Stimulated activated memory B cell treated with anti-CD40 and anti-IgM and Interleukin-4, amounts not matched to agents 10 μg/mL and 1 μg/mL and 100 μg/mL, for 72 hours (primary cell): ENCODE data around the gene PARD3.
"Not testable (repeated sequence)": the region's sequence is repeated elsewhere in the genome, so short reads cannot be mapped to it uniquely, and the experiment has no call there.

Source experiments
- ATAC-seq: fragments of 150-1000 bp; cut with Tn5 transposase; 2 replicates; pipeline ENCODE4 v1.10.0; 2021
- H3K27ac Mint-ChIP-seq: one replicate; pipeline ENCODE4 v1.8.0; 2022; ENCODE audit warnings: mild to moderate bottlenecking, mixed read lengths
- H3K27me3 Mint-ChIP-seq: one replicate; pipeline ENCODE4 v1.8.0; 2022; ENCODE audit warnings: mixed read lengths
- H3K36me3 Mint-ChIP-seq: one replicate; pipeline ENCODE4 v1.8.0; 2022; ENCODE audit warnings: mixed read lengths
- H3K4me1 Mint-ChIP-seq: one replicate; pipeline ENCODE4 v1.8.0; 2022; ENCODE audit warnings: mixed read lengths
- H3K4me3 Mint-ChIP-seq: one replicate; pipeline ENCODE4 v1.8.0; 2022; ENCODE audit warnings: mild to moderate bottlenecking, moderate library complexity, mixed read lengths
- H3K9me3 Mint-ChIP-seq: one replicate; pipeline ENCODE4 v1.8.0; 2022; ENCODE audit warnings: mixed read lengths

The PARD3 gene

DNA sequence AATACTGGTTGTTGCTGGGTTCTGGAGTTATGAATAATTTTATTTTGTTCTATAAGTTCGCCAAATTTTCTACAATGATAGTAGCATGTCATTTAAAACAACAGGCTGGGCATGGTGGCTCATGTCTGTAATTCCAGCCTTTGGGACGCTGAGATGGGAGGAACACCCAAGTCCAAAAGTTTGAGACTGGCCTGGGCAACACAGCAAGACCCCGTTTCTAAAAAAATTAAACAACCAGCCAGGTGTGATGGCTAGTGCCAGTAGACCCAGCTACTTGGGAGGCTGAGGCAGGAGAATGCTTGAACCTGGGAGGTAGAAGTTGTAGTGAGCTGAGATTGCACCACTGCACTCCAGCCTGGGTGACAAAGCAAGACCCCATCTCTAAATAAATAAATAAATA, 347.7 kb downstream of the PARD3 start:
- ATAC-seq, result no peak
- Mint-ChIP-seq H3K9me3 (peaks cover 3% of the 10 kb centered on the region), H3K27me3 (no peaks in the 10 kb centered on the region)

GRCh38 chr10:34465678-34466077, 349.4 kb downstream of the PARD3 start:
- Mint-ChIP-seq H3K4me3 (no peak overlapping the region), H3K36me3 (no peaks in the 10 kb centered on the region), H3K4me1 (no peaks in the 10 kb centered on the region), H3K27ac (no peak overlapping the region), H3K27me3 (no peaks in the 10 kb centered on the region), H3K9me3 (peaks cover 3% of the 10 kb centered on the region)
- ATAC-seq, result no peak

More for the DNA sequence above, 347.7 kb downstream of the PARD3 start:
- H3K4me1 Mint-ChIP-seq, result no peaks in the 10 kb centered on the region
- no peaks in the 10 kb centered on the region for H3K36me3 Mint-ChIP-seq
- H3K27ac Mint-ChIP-seq, result no peak overlapping the region
- no peak overlapping the region for H3K4me3 Mint-ChIP-seq

DNA sequence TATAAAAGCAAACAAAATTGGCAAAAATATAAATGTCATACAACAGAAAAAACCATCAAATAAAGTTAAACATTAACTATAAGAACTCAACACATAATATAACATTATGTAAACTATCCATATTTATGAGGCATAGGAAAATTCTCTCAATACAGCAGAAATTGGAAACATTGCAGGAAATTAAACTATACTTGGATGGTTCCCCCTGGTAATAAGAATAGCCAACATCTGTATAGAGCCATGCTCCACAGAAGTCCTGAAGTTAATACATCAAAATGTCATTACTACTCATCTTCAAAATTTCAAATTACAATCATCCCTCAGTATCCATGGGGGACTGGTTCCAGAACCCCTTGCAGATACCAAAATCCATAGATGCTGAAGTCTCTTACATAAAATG, 350.5 kb downstream of the PARD3 start:
- ATAC-seq, result no peak
- Mint-ChIP-seq H3K4me3 (no peak overlapping the region), H3K27me3 (no peaks in the 10 kb centered on the region), H3K4me1 (no peaks in the 10 kb centered on the region), H3K27ac (no peak overlapping the region), H3K36me3 (no peaks in the 10 kb centered on the region), H3K9me3 (peaks cover 3% of the 10 kb centered on the region)

GRCh38 chr10:34464000-34464399, 351.1 kb downstream of the PARD3 start:
- ATAC-seq, result no peak
- H3K27me3 Mint-ChIP-seq, result no peaks in the 10 kb centered on the region
- no peaks in the 10 kb centered on the region for H3K4me1 Mint-ChIP-seq
- H3K4me3 Mint-ChIP-seq, result no peak overlapping the region
- no peak overlapping the region for H3K27ac Mint-ChIP-seq
- no peaks in the 10 kb centered on the region for H3K36me3 Mint-ChIP-seq
- peaks cover 3% of the 10 kb centered on the region for H3K9me3 Mint-ChIP-seq

- Mint-ChIP-seq H3K4me3 (no peak overlapping the region), H3K36me3 (no peaks in the 10 kb centered on the region), H3K9me3 (peaks cover 3% of the 10 kb centered on the region), H3K27ac (no peak overlapping the region), H3K27me3 (no peaks in the 10 kb centered on the region), H3K4me1 (no peaks in the 10 kb centered on the region)
- ATAC-seq, result no peak
These were observed 352.1 kb downstream of the PARD3 start for GRCh38 chr10:34462993-34463392.

GRCh38 chr10:34462056-34462455, 353.0 kb downstream of the PARD3 start:
- Mint-ChIP-seq H3K4me3 (no peak overlapping the region), H3K9me3 (peaks cover 3% of the 10 kb centered on the region)

GRCh38 chr10:34454590-34455261, 360.4 kb downstream of the PARD3 start:
- no peaks in the 10 kb centered on the region for H3K9me3 Mint-ChIP-seq
- no peaks in the 10 kb centered on the region for H3K4me1 Mint-ChIP-seq
- H3K27ac Mint-ChIP-seq, result no peak overlapping the region
- no peak overlapping the region for H3K4me3 Mint-ChIP-seq
- H3K36me3 Mint-ChIP-seq, result no peaks in the 10 kb centered on the region
- no peaks in the 10 kb centered on the region for H3K27me3 Mint-ChIP-seq
- no peak for ATAC-seq

More at GRCh38 chr10:34462056-34462455, 353.0 kb downstream of the PARD3 start:
- no peak for ATAC-seq
- no peaks in the 10 kb centered on the region for H3K4me1 Mint-ChIP-seq
- H3K36me3 Mint-ChIP-seq, result no peaks in the 10 kb centered on the region
- H3K27ac Mint-ChIP-seq, result no peak overlapping the region
- no peaks in the 10 kb centered on the region for H3K27me3 Mint-ChIP-seq

- ATAC-seq, result no peak
- no peaks in the 10 kb centered on the region for H3K36me3 Mint-ChIP-seq
- no peaks in the 10 kb centered on the region for H3K27me3 Mint-ChIP-seq
These were observed 365.3 kb downstream of the PARD3 start for GRCh38 chr10:34449836-34450235.

DNA sequence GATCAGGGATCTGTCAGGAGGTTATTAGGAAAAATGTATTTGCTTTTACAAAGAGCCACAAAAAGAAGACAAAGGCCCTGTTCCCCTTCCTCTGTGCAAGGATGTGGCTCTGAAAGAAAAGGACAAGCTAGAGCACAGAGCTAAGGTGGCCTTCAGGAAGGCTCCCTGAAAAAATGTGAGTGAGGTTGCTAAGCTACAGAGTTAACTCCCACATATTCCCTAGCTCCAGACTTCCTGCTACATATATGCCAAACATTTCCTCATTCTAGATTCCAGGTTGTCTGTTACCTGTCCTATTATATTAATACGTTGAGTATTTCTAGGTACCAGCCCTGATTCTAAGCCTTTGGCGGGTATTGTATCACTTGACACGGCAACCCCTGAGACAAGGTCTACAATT, 369.0 kb downstream of the PARD3 start:
- H3K27ac Mint-ChIP-seq, result no peak overlapping the region
- ATAC-seq, result no peak

More at GRCh38 chr10:34449836-34450235, 365.3 kb downstream of the PARD3 start:
- H3K9me3 Mint-ChIP-seq, result no peaks in the 10 kb centered on the region
- no peaks in the 10 kb centered on the region for H3K4me1 Mint-ChIP-seq
- no peak overlapping the region for H3K27ac Mint-ChIP-seq
- no peak overlapping the region for H3K4me3 Mint-ChIP-seq

DNA sequence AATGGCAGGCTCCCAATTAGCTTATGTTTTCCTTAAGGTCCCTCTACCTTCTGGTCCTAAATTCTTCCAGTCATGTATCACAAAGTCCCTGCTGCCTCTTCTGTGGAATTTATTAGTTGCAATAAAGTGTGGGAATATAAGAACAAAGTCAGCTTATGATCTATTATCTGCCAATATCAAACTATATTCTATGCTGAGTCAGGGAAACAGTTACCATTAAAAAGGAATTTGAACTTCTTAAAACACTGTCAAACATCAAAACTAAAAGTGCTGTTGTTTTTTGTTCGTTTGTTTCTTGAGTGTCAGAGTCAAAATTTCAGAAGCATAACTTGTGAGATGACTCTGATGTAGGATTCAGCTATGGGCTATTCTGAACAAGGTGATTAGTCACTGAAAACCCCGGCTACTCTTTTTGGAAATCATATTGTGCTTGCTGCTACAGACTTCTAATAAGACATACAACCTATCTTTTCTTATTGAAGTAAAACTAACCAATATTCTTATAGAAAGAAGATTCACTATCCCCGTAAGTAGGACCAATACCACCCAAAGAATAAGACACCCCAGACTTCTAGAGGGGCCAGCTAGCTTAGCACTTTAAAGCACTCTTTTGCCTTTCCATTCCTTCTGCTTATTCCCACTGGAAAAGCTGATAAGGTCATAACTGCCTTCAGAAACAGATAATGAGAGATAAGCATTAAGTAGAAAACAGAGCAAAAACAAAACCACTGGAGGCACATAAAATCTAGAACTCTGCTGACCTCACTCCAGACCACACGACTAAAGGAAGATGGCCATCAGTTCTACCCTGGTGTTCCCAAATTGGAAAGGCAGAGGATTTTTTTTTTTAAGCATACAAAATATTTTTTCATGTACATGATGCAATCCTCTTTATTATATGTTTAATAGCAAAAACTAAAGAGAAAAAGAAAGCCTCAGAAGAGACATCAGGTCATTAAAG, 370.6 kb downstream of the PARD3 start:
- Mint-ChIP-seq H3K27me3 (no peaks in the 10 kb centered on the region), H3K36me3 (no peaks in the 10 kb centered on the region), H3K4me1 (no peaks in the 10 kb centered on the region), H3K27ac (no peak overlapping the region), H3K9me3 (peaks cover 2% of the 10 kb centered on the region), H3K4me3 (no peak overlapping the region)
- ATAC-seq, result no peak

More for the DNA sequence above, 369.0 kb downstream of the PARD3 start:
- no peaks in the 10 kb centered on the region for H3K36me3 Mint-ChIP-seq
- H3K4me1 Mint-ChIP-seq, result no peaks in the 10 kb centered on the region
- peaks cover 2% of the 10 kb centered on the region for H3K9me3 Mint-ChIP-seq
- H3K27me3 Mint-ChIP-seq, result no peaks in the 10 kb centered on the region
- H3K4me3 Mint-ChIP-seq, result no peak overlapping the region

- H3K36me3 Mint-ChIP-seq, H3K27ac Mint-ChIP-seq, H3K9me3 Mint-ChIP-seq, H3K27me3 Mint-ChIP-seq, H3K4me1 Mint-ChIP-seq, ATAC-seq, H3K4me3 Mint-ChIP-seq: not testable (repeated sequence)
These were observed 375.7 kb downstream of the PARD3 start for GRCh38 chr10:34439386-34439785.

DNA sequence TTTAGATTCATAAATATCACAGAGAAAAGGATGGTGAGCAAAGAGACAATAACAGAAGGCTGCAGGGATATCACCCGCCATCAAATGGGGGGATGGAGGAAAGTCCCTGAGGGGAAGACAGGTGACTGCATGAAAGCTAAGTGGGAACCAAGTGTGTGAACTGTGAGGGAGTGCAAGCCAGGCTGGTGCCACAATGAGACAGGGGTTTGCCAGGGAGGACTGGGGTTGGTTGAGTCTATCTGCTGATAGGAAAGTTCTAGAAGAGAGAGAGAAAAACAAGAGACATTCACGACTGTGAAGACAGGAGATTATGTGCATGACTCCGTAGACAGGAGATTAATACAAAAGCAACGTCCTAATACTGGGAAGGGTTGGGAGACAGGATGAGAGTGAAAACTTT, 376.4 kb downstream of the PARD3 start:
- Mint-ChIP-seq H3K27ac (no peak overlapping the region), H3K4me3 (no peak overlapping the region), H3K36me3 (no peaks in the 10 kb centered on the region), H3K27me3 (no peaks in the 10 kb centered on the region), H3K4me1 (no peaks in the 10 kb centered on the region), H3K9me3 (peaks cover 6% of the 10 kb centered on the region)
- ATAC-seq, result no peak

DNA sequence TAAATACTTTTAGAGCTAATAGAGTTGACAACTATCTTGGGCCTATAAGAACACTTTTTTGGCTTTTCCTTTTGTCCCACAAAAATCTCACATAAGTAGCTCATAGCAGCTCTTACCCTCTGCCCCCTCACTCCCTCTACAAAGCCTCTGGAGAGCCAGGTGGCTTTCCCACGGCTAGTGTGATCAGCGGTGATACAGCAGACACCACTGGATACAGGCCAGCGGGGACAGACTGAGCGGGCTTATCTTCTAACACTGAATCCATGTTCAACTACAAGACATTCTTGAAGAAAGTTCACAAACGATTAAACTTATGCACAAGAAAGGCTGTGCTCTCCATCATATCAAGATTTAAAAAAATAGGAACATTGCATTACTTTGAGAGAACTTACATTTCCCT, 377.2 kb downstream of the PARD3 start:
- H3K36me3 Mint-ChIP-seq, result no peaks in the 10 kb centered on the region
- H3K9me3 Mint-ChIP-seq, result peaks cover 4% of the 10 kb centered on the region
- no peak overlapping the region for H3K4me3 Mint-ChIP-seq
- no peaks in the 10 kb centered on the region for H3K27me3 Mint-ChIP-seq
- H3K4me1 Mint-ChIP-seq, result no peaks in the 10 kb centered on the region
- H3K27ac Mint-ChIP-seq, result no peak overlapping the region
- ATAC-seq, result no peak

- Mint-ChIP-seq H3K36me3 (no peaks in the 10 kb centered on the region), H3K27me3 (no peaks in the 10 kb centered on the region), H3K27ac (no peak overlapping the region), H3K4me1 (no peaks in the 10 kb centered on the region), H3K4me3 (no peak overlapping the region), H3K9me3 (peaks cover 4% of the 10 kb centered on the region)
- no peak for ATAC-seq
These were observed 380.9 kb downstream of the PARD3 start for GRCh38 chr10:34434119-34434594.

DNA sequence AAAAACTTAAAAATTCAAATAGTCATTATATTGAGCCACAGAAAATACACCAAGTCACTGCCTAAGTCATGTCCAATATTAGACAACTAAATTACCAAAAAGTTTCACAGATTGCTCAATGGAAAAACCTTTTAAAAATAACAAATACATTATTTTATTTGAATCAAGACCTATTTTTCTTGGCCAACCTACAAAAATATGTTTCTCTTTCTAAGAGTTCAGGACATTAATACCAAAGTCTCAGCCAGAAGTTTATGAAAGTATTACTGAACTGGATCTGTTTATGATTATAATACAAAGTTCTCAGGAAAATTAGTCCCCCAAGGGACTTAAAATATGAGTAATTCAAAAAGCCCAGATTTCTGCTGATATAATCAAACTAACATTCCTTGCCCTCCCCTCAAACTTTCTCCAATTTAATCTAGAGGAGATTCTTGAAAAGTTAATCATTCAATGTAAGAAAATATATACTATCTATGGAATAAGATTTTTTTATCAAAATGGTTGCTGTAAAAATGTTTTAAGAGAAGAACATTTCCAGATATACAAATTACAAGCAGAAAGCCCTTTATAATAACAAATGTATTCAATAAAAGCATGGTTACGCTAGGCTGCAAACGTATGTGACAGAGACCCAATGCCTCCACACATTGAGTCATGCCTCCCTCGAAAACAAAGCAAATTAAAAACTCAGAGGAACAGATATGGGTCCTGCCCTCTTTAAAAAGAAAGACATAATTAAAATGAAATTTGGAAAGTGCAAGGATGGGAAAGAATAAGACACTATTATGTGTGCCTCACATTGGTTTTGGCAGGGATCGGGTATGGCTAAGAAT, 381.6 kb downstream of the PARD3 start:
- Mint-ChIP-seq H3K9me3 (no peaks in the 10 kb centered on the region), H3K27ac (no peak overlapping the region), H3K4me3 (no peak overlapping the region), H3K36me3 (no peaks in the 10 kb centered on the region), H3K27me3 (no peaks in the 10 kb centered on the region), H3K4me1 (no peaks in the 10 kb centered on the region)
- ATAC-seq, result no peak
